ENCODE measurements around the gene EEF1AKMT3.

EEF1AKMT3 gene

GRCh38 chr12:57781801-57782200 is 9.4 kb downstream of the EEF1AKMT3 start:
- Histone ChIP-seq H3K27ac (peak overlapping the region in 1 of 2 donors; percentile 68), H3K36me3 (peaks cover 18 to 38% (median 20%) of the 10 kb centered on the region in 3 donors), H3K9me3 (no peaks in the 10 kb centered on the region), H3K4me3 (peak overlapping the region in 1 of 2 donors; percentile 76), H3K4me1 (peaks cover 0 to 18% (median 11%) of the 10 kb centered on the region in 4 donors), H3K27me3 (no peaks in the 10 kb centered on the region)
- DNase-seq: no peak
- TF ChIP-seq CTCF (IDR thresholded peaks at IDR 0.05): no peak
- intact Hi-C loops (cut with DNase I; ENCODE audit: low total_unique reads): no loop called here

GRCh38 chr12:57782243-57782607 is 9.8 kb downstream of the EEF1AKMT3 start:
- H3K9me3 ChIP-seq: no peaks in the 10 kb centered on the region
- H3K27me3 ChIP-seq: no peaks in the 10 kb centered on the region
- peak overlapping the region; percentile 68 to 75 for H3K27ac ChIP-seq
- no peak for DNase-seq
- TF ChIP-seq CTCF (IDR thresholded peaks at IDR 0.05): no peak
- H3K4me1 ChIP-seq: peaks cover 0 to 18% (median 11%) of the 10 kb centered on the region in 4 donors
- peaks cover 22 to 39% (median 24%) of the 10 kb centered on the region in 3 donors for H3K36me3 ChIP-seq
- peak overlapping the region; percentile 76 to 89 for H3K4me3 ChIP-seq
- intact Hi-C loops (cut with DNase I; ENCODE audit: low total_unique reads): no loop called here

GRCh38 chr12:57782608-57783465 is 10.4 kb downstream of the EEF1AKMT3 start, which contains the start of gene TSFM:
Gene TSFM, plus strand, starts transcription at chr12:57782787. Its CDS starts 15 bp downstream, at chr12:57782802.
- DNase-seq: peak; percentile 97
- Histone ChIP-seq H3K4me1 (peaks cover 0 to 18% (median 11%) of the 10 kb centered on the region in 4 donors), H3K36me3 (peaks cover 22 to 44% (median 30%) of the 10 kb centered on the region in 3 donors), H3K27me3 (no peaks in the 10 kb centered on the region), H3K27ac (peak within 1 kb of the TSS; percentile 68 to 75), H3K4me3 (peak within 1 kb of the TSS; percentile 76 to 89), H3K9me3 (no peaks in the 10 kb centered on the region)
- intact Hi-C loops (cut with DNase I; ENCODE audit: low total_unique reads): no loop called here
- peak; percentile 91 to 94 for TF ChIP-seq CTCF (IDR thresholded peaks at IDR 0.05)

GRCh38 chr12:57783466-57783801 is 11.0 kb downstream of the EEF1AKMT3 start:
- H3K4me1 ChIP-seq: peaks cover 0 to 18% (median 11%) of the 10 kb centered on the region in 4 donors
- no peaks in the 10 kb centered on the region for H3K9me3 ChIP-seq
- H3K36me3 ChIP-seq: peaks cover 26 to 48% (median 34%) of the 10 kb centered on the region in 3 donors
- no peak for DNase-seq
- peak overlapping the region; percentile 76 to 89 for H3K4me3 ChIP-seq
- intact Hi-C loops (cut with DNase I; ENCODE audit: low total_unique reads): no loop called here
- no peaks in the 10 kb centered on the region for H3K27me3 ChIP-seq
- no peak for TF ChIP-seq CTCF (IDR thresholded peaks at IDR 0.05)
- peak overlapping the region; percentile 68 to 75 for H3K27ac ChIP-seq

GRCh38 chr12:57783861-57784260 is 11.4 kb downstream of the EEF1AKMT3 start:
- intact Hi-C loops (cut with DNase I; ENCODE audit: low total_unique reads): no loop called here
- H3K4me3 ChIP-seq: peak overlapping the region; percentile 76 to 89
- no peak for TF ChIP-seq CTCF (IDR thresholded peaks at IDR 0.05)
- H3K27ac ChIP-seq: no peak overlapping the region
- no peak for DNase-seq
- H3K27me3 ChIP-seq: no peaks in the 10 kb centered on the region
- peaks cover 28 to 52% (median 38%) of the 10 kb centered on the region in 3 donors for H3K36me3 ChIP-seq
- H3K4me1 ChIP-seq: peaks cover 0 to 18% (median 11%) of the 10 kb centered on the region in 4 donors
- H3K9me3 ChIP-seq: no peaks in the 10 kb centered on the region
